Osteoblast (primary cell): Measurements from ENCODE around the gene PDE4B. TPM values are rescaled to one million over a fixed set of nuclear protein-coding genes. Genes with fewer than 3 reads are reported as not detected.

Source experiments
- DNase-seq: peaks from one replicate; pipeline ENCODE4 v3.0.0; 2011; ENCODE audit warnings: low spot score, mixed read lengths; ENCODE audit not compliant: insufficient read length; ENCODE audit errors: missing footprints
- H2AFZ ChIP-seq: 2 replicates; pipeline ENCODE4 v1.6.0; 2011; ENCODE audit warnings: mild to moderate bottlenecking, low read length
- H3K27ac ChIP-seq: 2 replicates; pipeline ENCODE4 v1.5.1; 2011; ENCODE audit warnings: mild to moderate bottlenecking, low read depth, low read length, moderate library complexity
- H3K27me3 ChIP-seq: 2 replicates; pipeline ENCODE4 v1.6.0; 2012; ENCODE audit warnings: mild to moderate bottlenecking, control low read depth, inconsistent platforms, low read length, moderate library complexity; ENCODE audit not compliant: insufficient read depth
- H3K36me3 ChIP-seq: 2 replicates; pipeline ENCODE4 v1.5.1; 2011; ENCODE audit warnings: mild to moderate bottlenecking, low read length, control low read depth, moderate library complexity; ENCODE audit not compliant: insufficient read depth
- H3K4me1 ChIP-seq: 2 replicates; pipeline ENCODE4 v1.5.1; 2011; ENCODE audit warnings: mild to moderate bottlenecking, low read length, control low read depth, moderate library complexity; ENCODE audit not compliant: insufficient read depth
- H3K4me2 ChIP-seq: 2 replicates; pipeline ENCODE4 v1.6.0; 2011; ENCODE audit warnings: mild to moderate bottlenecking, low read length; ENCODE audit not compliant: insufficient read depth
- H3K4me3 ChIP-seq: fragments of 200-600 bp; sonication (generic); 3 replicates; pipeline ENCODE4 v1.5.1; 2012; ENCODE audit warnings: mild to moderate bottlenecking, low read length, inconsistent platforms; ENCODE audit not compliant: insufficient read depth
- H3K79me2 ChIP-seq: 2 replicates; pipeline ENCODE4 v1.6.0; 2012; ENCODE audit warnings: mild to moderate bottlenecking, low read length, control low read depth, inconsistent platforms; ENCODE audit not compliant: insufficient read depth
- H3K9me3 ChIP-seq: 2 replicates; pipeline ENCODE4 v1.5.1; 2011; ENCODE audit warnings: low read depth, low read length, control low read depth
- H4K20me1 ChIP-seq: 2 replicates; pipeline ENCODE4 v1.6.0; 2012; ENCODE audit warnings: mild to moderate bottlenecking, low read length, control low read depth; ENCODE audit not compliant: insufficient read depth
- total RNA-seq: library from RNA; depleted of rRNA; stranded (reverse); fragments of >200 nt; gene quantifications from 2 replicates; pipeline ENCODE4 v1.2.3, GENCODE V29; 2012
- TF ChIP-seq, protein P1 (sequence below): IDR thresholded peaks from 2 replicates; pipeline ENCODE4 v1.5.1; 2011; ENCODE audit warnings: mild to moderate bottlenecking, low read depth, low read length, moderate library complexity; ENCODE audit errors: extremely low read depth

The PDE4B gene
- total RNA-seq, 1 donor: 21.4 TPM

DNA sequence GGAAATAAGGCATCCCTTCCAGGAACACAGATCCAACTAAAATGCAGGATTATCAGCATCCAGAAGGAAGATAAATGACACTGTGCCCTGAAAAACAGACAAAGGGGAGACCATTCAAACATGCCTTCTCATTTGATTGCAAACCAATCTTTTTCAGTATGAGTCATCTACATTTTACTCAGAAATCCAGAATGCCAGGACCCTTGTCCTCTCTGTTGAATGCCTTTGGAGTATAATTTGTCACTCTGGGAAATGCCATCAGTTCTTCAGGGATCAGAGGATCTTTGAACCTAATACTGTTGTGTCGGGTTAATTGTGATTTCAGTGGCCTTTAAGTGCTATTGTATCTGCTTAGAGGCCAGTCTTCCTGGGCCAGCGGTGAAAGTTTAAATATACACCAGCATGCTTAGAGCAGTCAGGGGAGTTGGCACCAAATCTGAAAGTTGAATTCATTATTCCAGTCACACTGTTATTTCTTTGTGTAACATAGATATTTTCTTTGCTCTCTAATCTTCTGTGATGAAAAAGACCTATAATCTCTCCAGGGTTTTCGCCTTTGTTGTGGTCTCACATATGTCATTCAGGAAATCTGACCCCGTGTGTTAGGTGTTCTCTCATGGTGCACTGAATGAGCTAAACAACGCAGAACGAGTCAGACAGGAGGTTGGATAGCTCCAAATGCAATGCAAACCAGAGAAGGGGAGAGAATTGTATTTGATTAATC, 376.4 kb downstream of the PDE4B start:
- H3K4me2 ChIP-seq: no peak overlapping the region

DNA sequence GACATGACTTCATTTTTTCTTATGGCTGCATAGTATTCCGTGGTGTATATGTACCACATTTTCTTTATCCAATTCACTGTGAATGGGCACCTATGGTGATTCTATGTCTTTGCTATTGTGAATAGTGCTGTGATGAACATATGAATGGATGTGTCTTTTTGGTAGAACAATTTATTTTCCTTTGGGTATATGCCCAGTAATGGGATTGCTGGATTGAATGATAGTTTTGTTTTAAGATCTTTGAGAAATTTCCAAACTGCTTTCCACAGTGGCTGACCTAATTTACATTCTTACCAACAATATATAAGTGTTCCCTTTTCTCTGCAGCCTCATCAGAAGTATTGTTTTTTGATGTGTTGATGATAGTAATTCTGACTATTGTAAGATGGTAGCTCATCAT, 379.6 kb downstream of the PDE4B start:
- Histone ChIP-seq H3K4me3 (no peak overlapping the region), H3K27ac (no peak overlapping the region), H2AFZ (no peak overlapping the region), H3K9me3 (no peaks in the 10 kb centered on the region), H3K4me1 (peaks cover 4% of the 10 kb centered on the region), H3K36me3 (no peaks in the 10 kb centered on the region), H4K20me1 (no peaks in the 10 kb centered on the region), H3K4me2 (no peak overlapping the region), H3K79me2 (no peaks in the 10 kb centered on the region), H3K27me3 (no peaks in the 10 kb centered on the region)
- TF ChIP-seq, protein P1, sequence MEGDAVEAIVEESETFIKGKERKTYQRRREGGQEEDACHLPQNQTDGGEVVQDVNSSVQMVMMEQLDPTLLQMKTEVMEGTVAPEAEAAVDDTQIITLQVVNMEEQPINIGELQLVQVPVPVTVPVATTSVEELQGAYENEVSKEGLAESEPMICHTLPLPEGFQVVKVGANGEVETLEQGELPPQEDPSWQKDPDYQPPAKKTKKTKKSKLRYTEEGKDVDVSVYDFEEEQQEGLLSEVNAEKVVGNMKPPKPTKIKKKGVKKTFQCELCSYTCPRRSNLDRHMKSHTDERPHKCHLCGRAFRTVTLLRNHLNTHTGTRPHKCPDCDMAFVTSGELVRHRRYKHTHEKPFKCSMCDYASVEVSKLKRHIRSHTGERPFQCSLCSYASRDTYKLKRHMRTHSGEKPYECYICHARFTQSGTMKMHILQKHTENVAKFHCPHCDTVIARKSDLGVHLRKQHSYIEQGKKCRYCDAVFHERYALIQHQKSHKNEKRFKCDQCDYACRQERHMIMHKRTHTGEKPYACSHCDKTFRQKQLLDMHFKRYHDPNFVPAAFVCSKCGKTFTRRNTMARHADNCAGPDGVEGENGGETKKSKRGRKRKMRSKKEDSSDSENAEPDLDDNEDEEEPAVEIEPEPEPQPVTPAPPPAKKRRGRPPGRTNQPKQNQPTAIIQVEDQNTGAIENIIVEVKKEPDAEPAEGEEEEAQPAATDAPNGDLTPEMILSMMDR: no peak
- no peak for DNase-seq

More for the DNA sequence above, 376.4 kb downstream of the PDE4B start:
- Histone ChIP-seq H3K27ac (no peak overlapping the region), H2AFZ (no peak overlapping the region), H3K9me3 (no peaks in the 10 kb centered on the region), H3K36me3 (no peaks in the 10 kb centered on the region), H3K79me2 (no peaks in the 10 kb centered on the region), H3K4me1 (peaks cover 4% of the 10 kb centered on the region), H3K27me3 (no peaks in the 10 kb centered on the region), H4K20me1 (no peaks in the 10 kb centered on the region), H3K4me3 (no peak overlapping the region)
- TF ChIP-seq, protein P1: no peak
- no peak for DNase-seq

DNA sequence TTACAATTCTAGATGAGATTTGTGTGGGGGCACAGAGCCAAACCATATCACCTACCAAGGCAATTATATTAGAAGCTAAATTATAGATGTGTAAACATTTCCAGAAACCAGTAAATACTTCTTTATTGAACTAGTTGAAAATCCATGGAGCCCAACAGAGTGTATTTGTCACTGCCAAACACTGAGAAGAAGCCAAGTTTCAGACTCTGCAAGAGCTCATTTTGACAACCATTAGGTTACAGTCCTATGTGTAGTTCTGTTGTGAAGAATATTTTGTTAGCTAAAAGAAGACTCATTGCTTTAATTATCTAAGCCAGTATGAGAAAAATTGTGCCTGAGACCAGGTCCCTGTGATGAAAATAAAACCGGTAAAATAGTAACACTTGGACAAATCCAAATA, 382.4 kb downstream of the PDE4B start:
- TF ChIP-seq, protein P1: no peak
- H3K4me1 ChIP-seq: no peaks in the 10 kb centered on the region

DNA sequence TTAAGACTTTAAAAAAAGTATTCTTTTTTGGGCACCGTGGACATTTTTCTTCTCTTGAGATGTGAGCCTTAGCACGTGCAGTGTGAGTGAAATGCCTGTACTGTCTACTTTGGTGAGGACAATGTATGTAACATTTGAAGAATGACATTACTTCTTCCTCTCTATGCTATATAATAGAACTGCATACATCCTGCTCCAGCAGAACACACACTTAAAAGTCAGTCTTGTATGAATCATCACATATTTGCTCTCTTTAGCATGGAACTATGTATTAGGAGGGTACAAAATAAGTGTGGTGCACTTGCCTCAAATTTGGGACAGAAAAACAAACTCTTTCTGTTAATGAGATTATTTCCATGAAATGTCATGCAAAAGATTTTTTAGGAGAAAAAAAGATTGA, 382.9 kb downstream of the PDE4B start:
- Histone ChIP-seq H3K36me3 (no peaks in the 10 kb centered on the region), H3K4me1 (no peaks in the 10 kb centered on the region), H3K27ac (no peak overlapping the region), H3K79me2 (no peaks in the 10 kb centered on the region), H3K9me3 (no peaks in the 10 kb centered on the region), H3K4me3 (no peak overlapping the region), H4K20me1 (no peaks in the 10 kb centered on the region), H3K27me3 (no peaks in the 10 kb centered on the region), H2AFZ (no peak overlapping the region), H3K4me2 (no peak overlapping the region)
- TF ChIP-seq, protein P1: no peak
- no peak for DNase-seq

More for the DNA sequence above, 382.4 kb downstream of the PDE4B start:
- Histone ChIP-seq H3K27ac (no peak overlapping the region), H3K4me2 (no peak overlapping the region), H2AFZ (no peak overlapping the region), H3K79me2 (no peaks in the 10 kb centered on the region), H3K4me3 (no peak overlapping the region), H3K9me3 (no peaks in the 10 kb centered on the region), H3K36me3 (no peaks in the 10 kb centered on the region), H4K20me1 (no peaks in the 10 kb centered on the region), H3K27me3 (no peaks in the 10 kb centered on the region)
- no peak for DNase-seq
